ENCODE data around the gene REEP5.
A peak's percentile ranks its signal among the peaks of the same experiment; 100 is the strongest.
"Not testable (repeated sequence)": the region's sequence is repeated elsewhere in the genome, so short reads cannot be mapped to it uniquely, and the experiment has no call there.

REEP5 gene

DNA sequence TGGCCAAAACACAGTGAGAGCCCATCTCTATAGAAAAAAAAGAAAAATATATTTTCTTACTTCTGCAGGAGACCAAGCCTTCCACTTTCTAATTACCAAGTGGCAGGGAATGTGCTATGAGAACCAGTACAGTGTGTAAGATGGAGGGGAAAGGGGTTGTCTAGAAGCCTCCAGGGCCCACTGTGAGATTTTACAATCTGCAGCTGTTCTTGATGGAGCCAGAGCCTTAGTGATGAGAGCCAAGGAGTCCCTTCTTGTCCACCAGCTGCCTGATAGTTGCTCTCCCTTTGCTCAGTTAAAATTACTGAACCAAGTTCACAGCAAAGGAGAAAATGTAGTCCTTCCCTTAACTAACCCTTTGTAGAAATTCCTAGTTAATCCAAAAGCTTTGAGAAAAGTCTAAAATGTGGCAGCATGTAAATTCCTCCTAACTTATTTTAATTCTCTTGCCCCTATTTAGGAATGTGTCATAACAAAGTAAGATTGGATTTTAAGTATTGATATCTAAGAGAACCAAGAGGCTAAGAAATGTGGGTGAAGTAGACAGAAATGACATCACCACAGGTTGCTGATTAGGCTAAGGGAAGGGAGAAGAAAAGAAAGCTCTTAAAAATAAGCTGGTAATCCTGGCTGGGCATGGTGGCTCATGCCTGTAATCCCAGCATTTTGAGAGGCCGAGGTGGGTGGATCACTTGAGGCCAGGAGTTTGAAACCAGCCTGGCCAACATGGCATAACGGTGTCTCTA lies 41.6 kb downstream of the REEP5 start:
- no peak for DNase-seq

- peak; percentile 64 for DNase-seq
Measured at GRCh38 chr5:112878760-112879159, 43.3 kb downstream of the REEP5 start.

DNA sequence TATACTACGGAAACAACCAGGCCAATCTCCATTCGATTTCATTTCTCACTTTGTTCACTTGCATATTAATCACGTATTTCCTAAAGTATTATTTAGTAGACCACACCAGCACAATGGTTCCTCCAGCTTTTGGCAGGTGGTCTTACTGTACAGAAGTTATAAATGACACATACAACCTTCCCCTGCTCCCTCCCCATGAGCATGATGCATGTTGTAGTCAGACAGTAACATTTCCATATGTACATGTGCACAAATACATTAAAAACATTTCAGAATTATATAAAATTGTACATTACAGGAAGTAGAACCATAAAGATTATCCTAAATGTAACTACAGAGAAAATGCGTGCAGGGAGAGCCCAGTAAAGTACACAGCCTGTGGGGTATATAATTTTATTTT lies 43.9 kb downstream of the REEP5 start:
- no peak for DNase-seq

GRCh38 chr5:112876362-112876761 lies 45.7 kb downstream of the REEP5 start:
- no peak for DNase-seq

DNA sequence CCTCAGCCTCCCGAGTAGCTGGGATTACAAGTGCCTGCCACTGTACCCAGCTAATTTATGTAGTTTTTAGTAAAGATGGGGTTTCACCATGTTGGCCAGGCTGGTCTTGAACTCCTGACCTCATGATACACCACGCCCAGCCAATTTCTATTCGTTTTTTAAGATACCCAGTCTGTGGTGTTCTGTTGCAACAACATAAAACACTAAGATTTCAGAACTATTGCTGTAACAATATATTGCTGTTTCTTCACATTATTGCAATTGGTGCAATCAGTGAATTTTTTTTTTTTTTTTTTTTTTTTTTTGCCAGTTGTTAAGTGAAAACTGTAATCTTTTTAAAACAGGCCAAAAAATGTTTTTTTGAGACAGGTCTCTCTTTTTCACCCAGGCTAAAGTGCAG lies 51.1 kb downstream of the REEP5 start:
- no peak for DNase-seq

DNA sequence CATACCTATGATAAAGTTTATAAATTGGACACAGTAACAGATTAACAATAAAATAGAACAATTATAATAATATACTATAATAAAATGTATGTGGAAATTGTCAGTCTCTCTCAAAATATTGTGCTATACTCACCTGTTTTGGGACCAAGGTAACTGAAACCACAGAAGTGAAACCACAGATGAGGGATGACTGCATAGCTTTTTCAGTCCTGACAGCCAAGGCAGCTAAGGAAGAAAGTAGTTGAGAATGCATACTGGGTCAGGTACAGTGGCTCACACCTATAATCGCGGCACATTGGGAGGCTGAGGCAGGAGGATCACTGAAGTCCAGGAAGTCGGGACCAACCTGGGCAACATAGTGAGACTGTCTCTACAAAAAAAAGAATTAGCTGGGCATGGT lies 52.1 kb downstream of the REEP5 start:
- peak; percentile 33 for DNase-seq

DNA sequence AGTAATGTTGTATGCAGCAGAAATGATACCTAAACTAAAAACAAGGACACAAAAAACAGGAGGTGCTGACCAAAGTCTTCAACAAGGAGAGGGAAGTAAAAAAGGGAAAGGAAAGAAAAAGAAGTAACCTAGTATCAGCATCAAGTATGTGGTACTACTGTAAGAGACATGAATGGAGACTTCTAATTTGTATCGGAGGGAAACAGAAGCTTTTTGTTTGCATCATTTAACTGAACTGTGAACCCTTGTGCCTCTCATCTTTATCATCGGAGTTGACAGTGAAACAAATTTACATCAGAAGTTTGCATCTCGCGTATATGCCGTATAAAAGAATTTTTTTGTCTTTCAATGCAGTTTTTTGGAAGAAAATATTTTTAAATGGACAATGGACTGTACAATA lies 54.6 kb downstream of the REEP5 start:
- no peak for DNase-seq

GRCh38 chr5:112866739-112867138 lies 55.3 kb downstream of the REEP5 start:
- DNase-seq: no peak

- no peak for DNase-seq
Measured at GRCh38 chr5:112865128-112865527, 56.9 kb downstream of the REEP5 start.

DNA sequence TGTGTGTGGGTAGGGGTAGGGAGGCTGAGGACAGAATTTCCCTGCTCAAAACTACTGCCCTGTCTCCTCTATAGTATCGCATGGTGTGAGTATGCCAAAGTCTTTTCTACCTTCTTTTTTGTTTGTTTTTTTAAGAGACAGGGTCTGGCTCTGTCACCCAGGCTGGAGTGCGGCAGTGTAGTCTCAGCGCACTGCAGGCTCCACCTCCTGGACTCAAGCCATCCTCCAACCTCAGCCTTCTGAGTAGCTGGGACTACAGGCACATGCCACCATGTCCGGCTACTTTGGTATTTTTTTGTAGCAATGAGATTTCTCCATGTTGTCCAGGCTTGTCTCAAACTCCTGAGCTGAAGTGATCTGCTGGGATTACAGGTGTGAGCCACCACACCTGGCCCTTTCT lies 58.5 kb downstream of the REEP5 start:
- no peak for DNase-seq

GRCh38 chr5:112862085-112862484 lies 59.9 kb downstream of the REEP5 start:
- no peak for DNase-seq

- no peak for DNase-seq
Measured at GRCh38 chr5:112861638-112861985, 60.4 kb downstream of the REEP5 start.

GRCh38 chr5:112860929-112861637 lies 60.9 kb downstream of the REEP5 start, which contains the start of gene SRP19:
SRP19 (plus strand) TSS chr5:112861287; CDS start chr5:112861377, 90 bp downstream.
- peak; percentile 95 for DNase-seq

GRCh38 chr5:112860571-112860928 lies 61.5 kb downstream of the REEP5 start:
- DNase-seq: not testable (repeated sequence)

DNA sequence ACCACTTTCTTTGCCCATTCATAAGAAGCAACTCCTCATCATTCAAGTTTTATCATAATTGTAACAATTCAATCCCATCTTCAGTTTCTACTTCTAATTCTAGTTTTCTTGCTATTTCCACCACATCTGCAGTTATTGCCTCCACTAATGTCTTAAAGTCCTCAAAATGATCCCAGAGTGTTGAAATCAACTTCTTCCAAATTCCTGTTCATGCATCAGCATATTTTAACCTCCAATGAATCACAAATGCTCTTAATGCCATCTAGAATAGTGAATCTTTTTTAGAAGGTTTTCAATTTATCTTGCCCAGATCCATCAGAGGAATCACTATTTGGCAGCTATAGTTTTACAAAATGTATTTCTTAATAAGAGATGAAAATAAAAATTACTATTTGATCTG lies 64.2 kb downstream of the REEP5 start:
- no peak for DNase-seq

DNA sequence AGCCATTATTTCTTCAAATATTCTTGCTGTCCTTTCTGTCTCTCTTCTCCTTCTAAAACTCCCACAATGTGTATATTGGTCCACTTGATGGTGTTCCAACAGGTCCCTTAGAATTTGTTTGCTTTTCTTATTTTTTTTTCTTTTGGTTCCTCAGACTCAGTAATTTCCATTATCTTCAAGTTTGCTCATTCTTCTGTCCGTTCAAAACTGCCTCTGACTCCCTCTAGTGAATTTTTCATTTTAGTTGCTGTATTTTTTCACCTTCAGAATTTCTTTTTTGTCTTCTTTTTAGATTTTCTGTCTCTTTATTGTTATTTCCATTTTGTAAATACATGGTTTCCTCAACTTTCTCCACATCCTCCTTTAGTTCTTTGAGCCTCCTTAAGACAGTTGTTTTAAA lies 67.4 kb downstream of the REEP5 start:
- no peak for DNase-seq

DNA sequence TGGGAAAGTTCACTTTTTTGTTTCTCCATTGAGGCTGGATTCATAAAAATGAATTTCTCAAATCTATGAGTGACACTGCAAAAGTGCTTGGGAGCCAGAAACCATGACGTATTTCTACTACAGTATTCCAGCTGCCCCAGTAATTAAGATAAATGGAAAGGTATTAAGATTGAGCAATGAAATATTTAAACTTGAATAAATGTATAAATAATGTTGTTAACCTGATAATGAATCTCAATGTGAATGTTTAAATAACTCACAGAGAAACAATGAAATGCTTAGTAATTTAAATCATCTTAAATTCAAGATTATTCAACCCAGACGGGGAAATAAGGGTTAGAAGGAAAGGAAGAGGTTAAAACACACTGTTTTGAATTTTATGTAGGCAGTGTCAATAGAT lies 72.1 kb downstream of the REEP5 start:
- DNase-seq: no peak

DNA sequence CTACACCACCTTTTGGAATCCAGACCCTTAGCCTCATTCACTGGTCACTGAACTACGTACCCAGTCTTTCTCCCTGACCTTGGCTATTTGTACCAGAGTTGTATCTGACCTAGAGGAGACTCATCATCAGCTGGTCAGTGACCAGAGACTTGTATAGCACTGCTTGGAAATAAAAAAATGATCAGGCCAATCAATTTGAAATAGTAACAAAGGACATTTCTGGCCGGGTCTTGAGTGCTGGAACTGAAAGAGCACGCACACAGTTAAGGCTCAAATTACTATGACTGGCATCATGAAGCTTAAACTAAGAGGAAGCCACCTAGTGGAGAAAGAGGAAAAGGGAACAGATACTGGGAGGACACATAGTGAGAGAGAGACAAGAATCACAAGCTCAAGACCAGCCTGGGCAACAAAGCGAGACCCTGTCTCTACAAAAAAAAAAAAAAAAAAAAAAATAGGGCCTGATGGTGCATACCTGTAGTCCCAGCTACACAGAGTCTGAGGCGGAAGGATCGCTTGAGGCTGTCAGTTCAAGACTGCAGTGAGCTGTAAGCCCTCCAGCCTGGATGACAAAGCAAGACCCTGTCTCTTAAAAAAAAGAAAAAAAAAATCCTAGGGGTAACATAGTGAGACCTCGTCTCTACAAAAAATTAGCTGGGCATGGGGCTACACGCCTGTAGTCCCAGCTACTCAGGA lies 73.8 kb downstream of the REEP5 start:
- peak; percentile 66 for DNase-seq

GRCh38 chr5:112847306-112847705 lies 74.7 kb downstream of the REEP5 start:
- no peak for DNase-seq

GRCh38 chr5:112846556-112846955 lies 75.5 kb downstream of the REEP5 start:
- DNase-seq: no peak

DNA sequence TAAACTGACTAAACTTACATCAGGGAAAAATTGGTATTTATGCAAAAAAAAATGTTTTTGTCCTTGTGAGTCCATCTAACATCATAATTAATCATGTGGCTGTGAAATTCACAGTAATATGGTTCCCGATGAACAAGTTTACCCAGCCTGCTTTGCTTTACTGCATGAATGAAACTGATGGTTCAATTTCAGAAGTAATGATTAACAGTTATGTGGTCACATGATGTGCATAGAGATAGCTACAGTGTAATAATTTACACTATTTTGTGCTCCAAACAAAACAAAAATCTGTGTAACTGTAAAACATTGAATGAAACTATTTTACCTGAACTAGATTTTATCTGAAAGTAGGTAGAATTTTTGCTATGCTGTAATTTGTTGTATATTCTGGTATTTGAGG lies 77.5 kb downstream of the REEP5 start:
- no peak for DNase-seq

DNA sequence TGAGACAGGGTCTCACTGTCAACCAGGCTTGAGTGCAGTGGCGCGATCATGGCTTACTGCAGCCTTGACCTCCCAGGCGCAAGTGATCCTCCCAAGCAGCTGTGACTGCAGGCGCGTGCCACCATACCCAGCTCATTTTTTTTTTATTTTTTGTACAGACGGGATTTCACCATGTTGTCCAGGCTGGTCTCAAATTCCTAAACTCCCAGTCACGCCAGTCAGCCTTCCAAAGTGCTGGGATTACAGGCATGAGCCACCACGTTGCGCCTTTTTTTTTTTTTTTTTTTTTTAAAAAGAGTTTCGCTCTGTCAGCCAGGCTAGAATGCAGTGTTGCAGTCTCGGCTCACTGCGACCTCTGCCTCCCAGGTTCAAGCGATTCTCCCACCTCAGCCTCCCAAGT lies 88.1 kb downstream of the REEP5 start:
- no peak for DNase-seq

DNA sequence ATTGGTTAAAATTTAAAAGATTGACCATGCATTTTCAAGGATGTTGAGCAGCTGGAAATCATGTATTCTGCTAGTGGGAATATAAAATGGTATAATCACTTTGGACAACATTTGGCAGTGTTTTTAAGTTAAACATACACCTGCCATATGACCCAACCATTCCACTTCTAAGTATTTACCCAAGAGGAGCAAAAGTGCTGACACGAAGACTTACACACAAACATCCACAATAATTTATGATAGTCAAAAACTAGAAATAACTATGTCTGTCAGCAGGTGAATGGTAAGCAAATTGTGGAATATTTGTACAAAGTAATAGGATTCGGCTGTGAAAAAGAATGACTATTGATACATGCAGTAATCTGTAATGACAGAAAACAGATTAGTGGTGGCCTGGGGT lies 91.6 kb downstream of the REEP5 start:
- DNase-seq: no peak

Data from CD4-positive, alpha-beta T cell treated with Interleukin-17A for 1 hour (primary cell).